LNCaP clone FGC (cell line): ENCODE results near the gene TMEM87B.
"Not testable (repeated sequence)": the region's sequence is repeated elsewhere in the genome, so short reads cannot be mapped to it uniquely, and the experiment has no call there.

ENCODE experiments used
- DNase-seq: peaks from one replicate; pipeline ENCODE4 v3.0.0-alpha.2; 2011; ENCODE audit warnings: low read depth
- H3K4me3 ChIP-seq: 2 replicates; pipeline ENCODE4 v1.5.1; 2011; ENCODE audit warnings: mild to moderate bottlenecking, low read depth, low read length, control low read depth
- CTCF ChIP-seq: IDR thresholded peaks from 2 replicates; pipeline ENCODE4 v1.5.1; 2012; ENCODE audit warnings: mild to moderate bottlenecking; ENCODE audit not compliant: control insufficient read depth, insufficient read depth; ENCODE audit errors: extremely low read depth

The TMEM87B gene

DNA sequence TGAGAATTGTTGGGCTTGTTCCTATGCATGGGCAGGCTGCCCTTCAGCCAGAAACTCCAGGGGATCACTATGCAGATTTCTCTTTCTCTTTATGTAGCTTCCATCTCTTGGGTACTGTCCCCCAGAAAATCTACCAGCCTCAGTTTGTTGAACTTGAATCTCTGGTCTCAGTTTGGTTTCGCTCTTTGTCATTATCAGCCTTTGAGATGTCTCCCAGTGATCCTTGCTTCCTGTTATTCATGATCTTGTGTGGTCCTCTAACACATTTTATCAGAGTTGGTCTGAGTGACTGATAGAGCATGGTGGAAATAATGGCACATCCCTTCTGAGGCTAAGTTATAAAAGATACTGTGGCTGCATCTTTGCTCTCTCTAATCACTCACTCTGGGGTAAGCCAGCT is 7.8 kb downstream of the TMEM87B start:
- no peak overlapping the region for H3K4me3 ChIP-seq
- no peak for DNase-seq
- no peak for TF ChIP-seq CTCF

- no peak for TF ChIP-seq CTCF
- no peak overlapping the region for H3K4me3 ChIP-seq
- DNase-seq, result no peak
These were observed 10.4 kb downstream of the TMEM87B start for GRCh38 chr2:112065486-112065885.

GRCh38 chr2:112065966-112066365 is 10.9 kb downstream of the TMEM87B start:
- TF ChIP-seq CTCF, result no peak
- DNase-seq, result no peak
- H3K4me3 ChIP-seq, result no peak overlapping the region

DNA sequence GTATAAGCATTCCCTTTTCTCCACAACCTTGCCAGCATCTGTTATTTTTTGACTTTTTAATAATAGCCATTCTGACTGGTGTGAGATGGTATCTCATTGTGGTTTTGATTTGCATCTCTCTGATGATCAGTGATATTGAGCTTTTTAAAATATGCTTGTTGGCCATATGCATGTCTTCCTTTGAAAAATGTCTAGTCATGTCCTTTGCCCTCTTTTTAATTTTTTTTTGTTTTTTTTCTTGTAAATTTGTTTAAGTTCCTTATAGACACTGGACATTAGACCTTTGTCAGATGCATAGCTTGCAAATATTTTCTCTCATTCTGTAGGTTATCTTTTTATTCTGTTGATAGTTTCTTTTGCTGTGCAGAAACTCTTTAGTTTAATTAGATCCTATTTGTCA is 14.7 kb downstream of the TMEM87B start:
- not testable (repeated sequence) for H3K4me3 ChIP-seq, DNase-seq

GRCh38 chr2:112073875-112074274 is 18.8 kb downstream of the TMEM87B start:
- DNase-seq, result no peak
- no peak for TF ChIP-seq CTCF
- H3K4me3 ChIP-seq, result no peak overlapping the region

- H3K4me3 ChIP-seq, result no peak overlapping the region
- TF ChIP-seq CTCF, result no peak
- no peak for DNase-seq
These were observed 19.4 kb downstream of the TMEM87B start for GRCh38 chr2:112074506-112074905.

DNA sequence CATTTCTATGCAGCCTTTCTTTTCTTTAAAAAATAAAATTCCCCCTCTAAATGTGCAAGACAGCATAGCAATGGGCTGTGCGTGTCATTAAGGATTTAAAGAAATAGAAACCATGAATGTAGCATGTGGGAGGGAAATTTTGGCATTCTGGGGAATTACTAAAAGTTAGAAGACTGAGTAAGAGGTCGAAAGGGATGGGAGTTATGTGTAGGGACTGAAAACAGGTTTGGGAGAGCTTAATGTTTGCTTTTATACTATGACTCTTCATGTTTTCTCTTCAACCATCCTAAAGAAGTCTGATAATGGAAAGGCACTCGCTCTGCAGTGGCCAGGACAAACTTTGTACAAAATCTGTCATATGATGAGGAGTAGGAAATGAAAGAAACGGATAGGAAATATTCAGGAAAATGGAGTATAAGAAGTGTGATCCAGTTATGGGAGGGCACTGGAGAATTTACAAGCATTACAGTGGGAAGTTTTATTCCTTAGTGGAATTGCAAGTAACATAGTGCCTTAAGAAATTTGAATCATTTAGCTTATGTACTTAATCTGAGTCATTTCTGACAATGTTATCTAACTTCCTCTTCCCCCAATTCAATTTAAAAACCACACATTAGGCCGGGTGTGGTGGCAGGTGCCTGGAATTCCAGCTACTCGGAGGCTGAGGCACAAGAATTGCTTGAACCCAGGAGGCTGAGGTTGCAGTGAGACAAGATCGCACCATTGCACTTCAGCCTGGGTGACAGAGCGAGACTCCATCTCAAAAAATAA is 20.6 kb downstream of the TMEM87B start:
- no peak overlapping the region for H3K4me3 ChIP-seq
- no peak for TF ChIP-seq CTCF
- DNase-seq, result no peak
